Trophoblast cell (in vitro differentiated cells and primary cell): Measurements from ENCODE around the gene RPL41.

Experiments used
- DNase-seq, 2 donors: peaks; one replicate each; pipeline ENCODE4 v3.0.0-alpha.2; 2016
- H2AFZ ChIP-seq: 2 replicates; pipeline ENCODE4 v1.6.1; 2013; ENCODE audit warnings: low read length, moderate library complexity, mild to moderate bottlenecking; ENCODE audit not compliant: insufficient read depth, poor library complexity
- H2AK5ac ChIP-seq: 2 replicates; pipeline ENCODE4 v1.6.1; 2013; ENCODE audit warnings: mild to moderate bottlenecking, low read length
- H2BK120ac ChIP-seq: 2 replicates; pipeline ENCODE4 v1.6.1; 2013; ENCODE audit warnings: low read length, mild to moderate bottlenecking, moderate library complexity; ENCODE audit not compliant: insufficient read depth, poor library complexity
- H2BK12ac ChIP-seq: 2 replicates; pipeline ENCODE4 v1.6.1; 2013; ENCODE audit warnings: mild to moderate bottlenecking, low read length, moderate library complexity
- H2BK5ac ChIP-seq: 2 replicates; pipeline ENCODE4 v1.6.1; 2013; ENCODE audit warnings: low read length, low read depth, moderate library complexity, mild to moderate bottlenecking; ENCODE audit not compliant: poor library complexity
- H3K14ac ChIP-seq: 2 replicates; pipeline ENCODE4 v1.6.1; 2013; ENCODE audit warnings: mild to moderate bottlenecking, low read length
- H3K18ac ChIP-seq: 2 replicates; pipeline ENCODE4 v1.6.1; 2013; ENCODE audit warnings: mild to moderate bottlenecking, low read length
- H3K23ac ChIP-seq: 2 replicates; pipeline ENCODE4 v1.6.1; 2013; ENCODE audit warnings: low read length
- H3K27ac ChIP-seq: 2 replicates; pipeline ENCODE4 v1.5.1; 2013; ENCODE audit warnings: low read depth, mild to moderate bottlenecking, inconsistent platforms, low read length, moderate library complexity
- H3K27me3 ChIP-seq: 2 replicates; pipeline ENCODE4 v1.6.1; 2013; ENCODE audit warnings: inconsistent platforms, mild to moderate bottlenecking, low read length, moderate library complexity; ENCODE audit not compliant: insufficient read depth
- H3K36me3 ChIP-seq, 2 experiments: 1 replicate in 1 of 2; 2 replicates in 1 of 2; pipeline ENCODE4 v1.6.1; 2013; ENCODE audit warnings: low read length in 2 of 2, mild to moderate bottlenecking in 2 of 2, moderate library complexity in 1 of 2; ENCODE audit not compliant: insufficient read depth in 2 of 2, control insufficient read depth in 1 of 2
- H3K4ac ChIP-seq: 2 replicates; pipeline ENCODE4 v1.6.1; 2013; ENCODE audit warnings: low read depth, mild to moderate bottlenecking, low read length, moderate library complexity
- H3K4me1 ChIP-seq, 2 experiments: 1 replicate in 1 of 2; 2 replicates in 1 of 2; pipeline ENCODE4 v1.6.1; 2013; ENCODE audit warnings: low read length in 2 of 2, mild to moderate bottlenecking in 2 of 2, moderate library complexity in 1 of 2; ENCODE audit not compliant: insufficient read depth in 2 of 2, control insufficient read depth in 1 of 2
- H3K4me2 ChIP-seq: 2 replicates; pipeline ENCODE4 v1.6.1; 2013; ENCODE audit warnings: inconsistent platforms, mild to moderate bottlenecking, low read length, moderate library complexity
- H3K4me3 ChIP-seq: 2 replicates; pipeline ENCODE4 v1.5.1; 2013; ENCODE audit warnings: mild to moderate bottlenecking, low read depth, low read length, inconsistent platforms
- H3K79me1 ChIP-seq: one replicate; pipeline ENCODE4 v1.6.1; 2013; ENCODE audit warnings: low read length
- H3K79me2 ChIP-seq: 2 replicates; pipeline ENCODE4 v1.6.1; 2013; ENCODE audit warnings: low read length, mild to moderate bottlenecking; ENCODE audit not compliant: control insufficient read depth, insufficient read depth, poor library complexity
- H3K9ac ChIP-seq: 2 replicates; pipeline ENCODE4 v1.6.1; 2013; ENCODE audit warnings: mild to moderate bottlenecking, low read length
- H3K9me3 ChIP-seq: 2 replicates; pipeline ENCODE4 v1.6.1; 2013; ENCODE audit warnings: low read depth, mild to moderate bottlenecking, control low read depth, inconsistent platforms, low read length; ENCODE audit not compliant: insufficient read depth
- H4K12ac ChIP-seq: 2 replicates; pipeline ENCODE4 v1.6.1; 2013; ENCODE audit warnings: low read depth, mild to moderate bottlenecking, low read length, moderate library complexity
- H4K8ac ChIP-seq: 2 replicates; pipeline ENCODE4 v1.6.1; 2013; ENCODE audit warnings: low read depth, mild to moderate bottlenecking, low read length, moderate library complexity
- H4K91ac ChIP-seq: one replicate; pipeline ENCODE4 v1.6.1; 2013; ENCODE audit warnings: low read depth, mild to moderate bottlenecking, low read length, moderate library complexity
- WGBS: extraction: QIAGEN DNeasy Blood & Tissue Kit; methylation state at CpG from one replicate; pipeline ENCODE4 v1.1.7; 2013; ENCODE audit warnings: missing lambda C conversion rate; ENCODE audit not compliant: insufficient read length, insufficient coverage; ENCODE audit errors: extremely low coverage; 5-methylcytosine and 5-hydroxymethylcytosine counted together

RPL41 gene

DNA sequence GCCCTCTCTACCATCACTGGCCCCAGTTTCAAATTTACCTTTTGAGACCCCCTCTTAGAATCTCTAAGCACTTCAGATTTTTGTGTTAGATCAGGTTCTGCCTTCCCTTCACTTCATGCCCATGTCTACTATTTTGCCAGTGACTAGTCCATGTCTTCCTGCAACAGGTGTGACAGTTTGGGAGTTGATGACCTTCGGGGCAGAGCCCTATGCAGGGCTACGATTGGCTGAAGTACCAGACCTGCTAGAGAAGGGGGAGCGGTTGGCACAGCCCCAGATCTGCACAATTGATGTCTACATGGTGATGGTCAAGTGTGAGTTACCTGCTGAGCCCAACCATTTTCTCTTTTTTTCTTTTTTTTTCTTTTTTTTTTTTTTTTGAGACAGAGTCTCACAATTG lies 17.8 kb upstream of the RPL41 start:
- DNase-seq = no peak
- Histone ChIP-seq H2BK120ac (no peak overlapping the region), H2BK12ac (no peak overlapping the region), H3K79me2 (no peaks in the 10 kb centered on the region), H3K9ac (no peak overlapping the region), H3K27ac (no peak overlapping the region), H4K12ac (no peak overlapping the region), H4K91ac (no peak overlapping the region), H3K4me2 (no peak overlapping the region), H3K36me3 (peaks cover 40 to 60% of the 10 kb centered on the region in 2 experiments), H3K18ac (no peak overlapping the region), H3K4me3 (no peak overlapping the region), H3K4ac (no peak overlapping the region), H3K9me3 (no peaks in the 10 kb centered on the region), H4K8ac (no peak overlapping the region), H2BK5ac (no peak overlapping the region), H3K79me1 (no peaks in the 10 kb centered on the region), H3K23ac (no peak overlapping the region), H3K4me1 (no peaks in the 10 kb centered on the region), H3K14ac (no peak overlapping the region), H2AFZ (no peak overlapping the region), H3K27me3 (no peaks in the 10 kb centered on the region), H2AK5ac (no peak overlapping the region)
- no CpG with 5 or more reads among the region's 3 CpGs for WGBS

DNA sequence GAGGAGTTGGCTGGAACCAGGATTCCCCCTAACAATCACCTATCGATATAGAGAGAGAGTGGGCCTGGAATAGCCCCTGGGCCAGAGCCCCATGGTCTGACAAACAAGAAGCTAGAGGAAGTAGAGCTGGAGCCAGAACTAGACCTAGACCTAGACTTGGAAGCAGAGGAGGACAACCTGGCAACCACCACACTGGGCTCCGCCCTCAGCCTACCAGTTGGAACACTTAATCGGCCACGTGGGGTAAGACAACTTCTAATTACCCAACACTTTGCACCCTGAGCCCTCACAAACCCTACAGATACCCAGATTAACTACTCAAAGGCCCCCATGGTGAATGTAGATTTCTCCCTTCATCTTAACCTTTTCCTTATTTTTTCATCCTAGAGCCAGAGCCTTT lies 16.6 kb upstream of the RPL41 start:
- Histone ChIP-seq H2AK5ac (no peak overlapping the region), H3K79me1 (peaks cover 7% of the 10 kb centered on the region), H3K23ac (no peak overlapping the region), H3K14ac (no peak overlapping the region), H3K18ac (no peak overlapping the region), H3K27me3 (no peaks in the 10 kb centered on the region), H2AFZ (no peak overlapping the region), H2BK5ac (no peak overlapping the region), H4K91ac (no peak overlapping the region), H3K36me3 (peaks cover 35 to 52% of the 10 kb centered on the region in 2 experiments), H4K8ac (no peak overlapping the region), H2BK12ac (no peak overlapping the region), H3K9ac (no peak overlapping the region), H2BK120ac (no peak overlapping the region), H3K27ac (no peak overlapping the region), H3K4me3 (no peak overlapping the region), H3K4me1 (no peaks in the 10 kb centered on the region), H3K9me3 (no peaks in the 10 kb centered on the region), H3K4ac (no peak overlapping the region), H3K79me2 (peaks cover 5% of the 10 kb centered on the region), H3K4me2 (no peak overlapping the region), H4K12ac (no peak overlapping the region)
- no peak for DNase-seq
- whole genome bisulfite sequencing = no CpG with 5 or more reads among the region's 4 CpGs

DNA sequence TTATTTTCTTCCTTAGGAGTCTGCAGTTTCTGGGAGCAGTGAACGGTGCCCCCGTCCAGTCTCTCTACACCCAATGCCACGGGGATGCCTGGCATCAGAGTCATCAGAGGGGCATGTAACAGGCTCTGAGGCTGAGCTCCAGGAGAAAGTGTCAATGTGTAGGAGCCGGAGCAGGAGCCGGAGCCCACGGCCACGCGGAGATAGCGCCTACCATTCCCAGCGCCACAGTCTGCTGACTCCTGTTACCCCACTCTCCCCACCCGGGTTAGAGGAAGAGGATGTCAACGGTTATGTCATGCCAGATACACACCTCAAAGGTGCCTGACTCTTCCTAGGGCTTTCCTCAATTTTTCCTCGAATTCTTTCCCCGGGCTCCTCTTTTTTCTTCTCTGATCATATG lies 15.4 kb upstream of the RPL41 start:
- Histone ChIP-seq H3K9ac (no peak overlapping the region), H3K79me2 (peaks cover 10% of the 10 kb centered on the region), H3K4me3 (no peak overlapping the region), H4K91ac (no peak overlapping the region), H3K4me1 (peaks cover 0 to 4% of the 10 kb centered on the region in 2 experiments), H3K18ac (no peak overlapping the region), H3K36me3 (peaks cover 33 to 44% of the 10 kb centered on the region in 2 experiments), H2AK5ac (no peak overlapping the region), H3K9me3 (no peaks in the 10 kb centered on the region), H2BK5ac (no peak overlapping the region), H3K27ac (no peak overlapping the region), H3K27me3 (no peaks in the 10 kb centered on the region), H4K12ac (no peak overlapping the region), H3K4me2 (no peak overlapping the region), H3K4ac (no peak overlapping the region), H3K79me1 (peaks cover 8% of the 10 kb centered on the region), H2BK12ac (no peak overlapping the region), H3K23ac (no peak overlapping the region), H2AFZ (no peak overlapping the region), H2BK120ac (no peak overlapping the region), H4K8ac (no peak overlapping the region), H3K14ac (no peak overlapping the region)
- no peak for DNase-seq
- no CpG with 5 or more reads among the region's 14 CpGs for WGBS

DNA sequence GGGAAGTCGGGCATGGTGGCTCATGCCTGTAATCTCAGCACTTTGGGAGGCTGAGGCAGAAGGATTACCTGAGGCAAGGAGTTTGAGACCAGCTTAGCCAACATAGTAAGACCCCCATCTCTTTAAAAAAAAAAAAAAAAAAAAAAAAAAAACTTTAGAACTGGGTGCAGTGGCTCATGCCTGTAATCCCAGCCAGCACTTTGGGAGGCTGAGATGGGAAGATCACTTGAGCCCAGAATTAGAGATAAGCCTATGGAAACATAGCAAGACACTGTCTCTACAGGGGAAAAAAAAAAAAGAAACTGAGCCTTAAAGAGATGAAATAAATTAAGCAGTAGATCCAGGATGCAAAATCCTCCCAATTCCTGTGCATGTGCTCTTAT lies 13.8 kb upstream of the RPL41 start:
- H3K23ac ChIP-seq = no peak overlapping the region
- peaks cover 10% of the 10 kb centered on the region for H3K79me2 ChIP-seq
- no peak overlapping the region for H2AK5ac ChIP-seq
- WGBS = no CpG with 5 or more reads among the region's 1 CpG
- H3K4me3 ChIP-seq = no peak overlapping the region
- H2BK120ac ChIP-seq = no peak overlapping the region
- H4K91ac ChIP-seq = no peak overlapping the region
- H3K36me3 ChIP-seq = peaks cover 27 to 37% of the 10 kb centered on the region in 2 experiments
- no peak for DNase-seq
- no peak overlapping the region for H2AFZ ChIP-seq
- H2BK12ac ChIP-seq = no peak overlapping the region
- H3K27ac ChIP-seq = no peak overlapping the region
- H4K8ac ChIP-seq = no peak overlapping the region
- no peak overlapping the region for H4K12ac ChIP-seq
- no peak overlapping the region for H3K4me2 ChIP-seq
- H3K9ac ChIP-seq = no peak overlapping the region
- no peak overlapping the region for H2BK5ac ChIP-seq
- H3K18ac ChIP-seq = no peak overlapping the region
- peaks cover 8% of the 10 kb centered on the region for H3K79me1 ChIP-seq
- H3K4ac ChIP-seq = no peak overlapping the region
- no peak overlapping the region for H3K14ac ChIP-seq
- H3K27me3 ChIP-seq = no peaks in the 10 kb centered on the region
- H3K9me3 ChIP-seq = no peaks in the 10 kb centered on the region
- H3K4me1 ChIP-seq = peaks cover 0 to 4% of the 10 kb centered on the region in 2 experiments
